Tibial nerve (tissue), 4 donors: ENCODE results near the gene JAK1.

ENCODE experiments used
- CTCF ChIP-seq, 5 experiments: fragments of 200-600 bp in 3 of 5; fragments of 450-650 bp in 2 of 5; sonication (generic) in 3 of 5; IDR thresholded peaks; one replicate each; pipeline ENCODE4 v1.5.1; 2016 to 2019; ENCODE audit warnings: antibody characterized with exemption in 5 of 5, mild to moderate bottlenecking in 3 of 5, moderate library complexity in 2 of 5
- EP300 ChIP-seq, 2 donors: sonication (generic); formaldehyde crosslinking; IDR thresholded peaks; one replicate each; pipeline ENCODE4 v1.6.1; 2017; ENCODE audit warnings: antibody characterized with exemption in 2 of 2, mild to moderate bottlenecking in 1 of 2
- POLR2A ChIP-seq, 2 donors: fragments of 450-650 bp; IDR thresholded peaks; one replicate each; pipeline ENCODE4 v1.6.1; 2017; ENCODE audit warnings: antibody characterized with exemption in 2 of 2, mild to moderate bottlenecking in 2 of 2, moderate library complexity in 2 of 2

- TF ChIP-seq CTCF (IDR thresholded peaks at IDR 0.05) (no peak), POLR2A (IDR thresholded peaks at IDR 0.05) (no peak), EP300 (IDR thresholded peaks at IDR 0.05) (no peak)
Measured at GRCh38 chr1:64844609-64845008, 121.7 kb downstream of the JAK1 start.
